Sigmoid colon (tissue), 4 donors: ENCODE results near the gene MLNR.

ENCODE experiments used
- POLR2A ChIP-seq, 2 donors: fragments of 450-650 bp; IDR thresholded peaks; one replicate each; pipeline ENCODE4 v1.6.1; 2016; ENCODE audit warnings: antibody characterized with exemption in 2 of 2, mild to moderate bottlenecking in 2 of 2, moderate library complexity in 2 of 2
- POLR2AphosphoS5 ChIP-seq, 4 donors: sonication (generic); formaldehyde crosslinking; IDR thresholded peaks; one replicate each; pipeline ENCODE4 v1.6.1; 2017; ENCODE audit warnings: antibody characterized with exemption in 4 of 4
- TF ChIP-seq, protein P1 (sequence below), 4 experiments: fragments of 450-650 bp in 3 of 4; fragments of 200-600 bp in 1 of 4; IDR thresholded peaks; one replicate each; pipeline ENCODE4 v1.5.1; 2016 to 2019; ENCODE audit warnings: antibody characterized with exemption in 4 of 4, mild to moderate bottlenecking in 3 of 4, moderate library complexity in 2 of 4

DNA sequence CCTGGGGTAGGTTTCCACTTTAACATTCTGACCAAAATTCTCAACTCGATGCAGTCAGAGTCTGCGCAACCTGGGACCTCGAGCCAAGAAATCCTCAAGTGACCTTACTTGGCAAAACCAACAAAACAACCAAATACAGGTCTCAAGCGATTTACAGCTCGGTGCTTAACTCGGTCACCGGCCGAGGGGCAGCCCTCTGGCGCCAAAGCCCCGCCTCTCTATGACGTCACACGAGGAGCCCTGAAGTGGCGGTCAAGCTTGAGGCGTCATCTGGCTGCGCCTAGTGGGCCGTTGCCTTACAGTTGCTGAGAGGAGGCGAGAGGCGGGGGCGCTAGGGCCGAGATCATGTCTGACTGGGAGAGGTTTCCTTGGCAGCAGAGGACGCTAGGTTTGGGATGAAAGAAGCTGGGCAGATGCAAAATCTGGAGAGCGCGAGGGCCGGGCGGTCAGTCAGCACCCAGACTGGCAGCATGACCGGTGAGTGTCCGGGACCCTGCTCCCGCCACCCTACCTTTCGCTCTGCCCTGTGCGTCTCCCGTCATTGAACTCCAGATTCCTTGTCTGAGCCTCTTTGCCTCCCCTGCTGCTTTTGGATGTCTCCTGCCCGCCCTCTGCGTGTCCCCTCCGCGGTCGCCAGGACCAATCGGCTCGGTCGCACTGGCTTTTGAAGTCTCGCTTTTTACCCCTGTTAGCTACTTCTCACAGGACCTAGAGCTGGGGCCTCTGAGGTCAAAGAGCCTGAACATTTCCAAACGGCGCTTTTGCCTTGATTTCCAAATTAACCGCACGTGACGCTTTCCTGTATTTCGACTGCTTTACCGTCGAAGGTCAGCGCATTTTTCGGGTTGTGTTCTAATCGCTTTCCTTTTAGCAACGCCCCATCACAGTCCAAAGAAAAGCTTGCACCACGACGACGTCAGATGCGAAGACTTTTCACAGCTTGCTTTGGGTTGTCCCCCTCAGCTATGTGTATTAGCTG, 27.8 kb downstream of the MLNR start, which contains the start of gene CDADC1:
- TF ChIP-seq POLR2A (IDR thresholded peaks at IDR 0.05) (peak; percentile 88 to 89), POLR2AphosphoS5 (IDR thresholded peaks at IDR 0.05) (peak; percentile 97 to 98 (median 97))
- TF ChIP-seq, protein P1, sequence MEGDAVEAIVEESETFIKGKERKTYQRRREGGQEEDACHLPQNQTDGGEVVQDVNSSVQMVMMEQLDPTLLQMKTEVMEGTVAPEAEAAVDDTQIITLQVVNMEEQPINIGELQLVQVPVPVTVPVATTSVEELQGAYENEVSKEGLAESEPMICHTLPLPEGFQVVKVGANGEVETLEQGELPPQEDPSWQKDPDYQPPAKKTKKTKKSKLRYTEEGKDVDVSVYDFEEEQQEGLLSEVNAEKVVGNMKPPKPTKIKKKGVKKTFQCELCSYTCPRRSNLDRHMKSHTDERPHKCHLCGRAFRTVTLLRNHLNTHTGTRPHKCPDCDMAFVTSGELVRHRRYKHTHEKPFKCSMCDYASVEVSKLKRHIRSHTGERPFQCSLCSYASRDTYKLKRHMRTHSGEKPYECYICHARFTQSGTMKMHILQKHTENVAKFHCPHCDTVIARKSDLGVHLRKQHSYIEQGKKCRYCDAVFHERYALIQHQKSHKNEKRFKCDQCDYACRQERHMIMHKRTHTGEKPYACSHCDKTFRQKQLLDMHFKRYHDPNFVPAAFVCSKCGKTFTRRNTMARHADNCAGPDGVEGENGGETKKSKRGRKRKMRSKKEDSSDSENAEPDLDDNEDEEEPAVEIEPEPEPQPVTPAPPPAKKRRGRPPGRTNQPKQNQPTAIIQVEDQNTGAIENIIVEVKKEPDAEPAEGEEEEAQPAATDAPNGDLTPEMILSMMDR (IDR thresholded peaks at IDR 0.05) = no peak
